ENCODE measurements around the gene HBA2. TPM values are rescaled to one million over a fixed set of nuclear protein-coding genes. Genes with fewer than 3 reads are reported as not detected.
"Not testable (repeated sequence)": the region's sequence is repeated elsewhere in the genome, so short reads cannot be mapped to it uniquely, and the experiment has no call there.

The HBA2 gene
- total RNA-seq, 1 experiment from 2014 or later: not detected

DNA sequence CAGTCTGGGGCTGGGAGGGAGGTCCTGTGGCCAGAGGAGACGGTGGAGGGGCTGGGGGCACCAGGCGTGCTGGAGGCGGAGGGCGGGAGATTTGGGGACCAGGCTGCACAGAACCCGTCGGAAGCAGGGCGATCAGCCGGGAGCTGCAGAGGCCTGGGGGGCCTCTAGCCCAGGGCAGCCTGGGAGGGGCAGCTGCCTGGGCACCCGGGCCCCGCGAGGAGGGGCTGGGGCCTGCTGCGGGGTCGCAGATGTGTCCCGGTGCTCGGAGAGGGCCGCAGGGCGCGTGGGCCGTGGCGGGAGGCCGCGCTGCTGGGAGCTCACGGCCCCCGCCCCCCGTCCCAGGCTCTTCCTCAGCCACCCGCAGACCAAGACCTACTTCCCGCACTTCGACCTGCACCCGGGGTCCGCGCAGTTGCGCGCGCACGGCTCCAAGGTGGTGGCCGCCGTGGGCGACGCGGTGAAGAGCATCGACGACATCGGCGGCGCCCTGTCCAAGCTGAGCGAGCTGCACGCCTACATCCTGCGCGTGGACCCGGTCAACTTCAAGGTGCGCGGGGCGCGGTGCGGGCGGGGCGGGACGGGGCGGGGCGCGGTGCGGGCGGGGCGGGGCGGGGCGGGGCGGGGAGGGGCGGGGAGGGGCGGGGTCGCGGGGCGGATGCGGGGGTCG is 19.0 kb upstream of the HBA2 start:
- not testable (repeated sequence) for H3K9me3 Mint-ChIP-seq; H3K14ac ChIP-seq (ENCODE audit: insufficient read depth, low read length); H3K4ac ChIP-seq (ENCODE audit: low read depth, low read length); H3K27me3 ChIP-seq (ENCODE audit: insufficient read depth, low read length); H2BK15ac ChIP-seq (ENCODE audit: low read depth, low read length); H4K8ac ChIP-seq (replicated peaks; ENCODE audit: insufficient read length, low read depth, low read length); H3K79me1 ChIP-seq (ENCODE audit: insufficient read depth, low read depth, low read length, poor library complexity, severe bottlenecking); H3K79me2 ChIP-seq (ENCODE audit: insufficient read depth, low read length); H4K5ac ChIP-seq (ENCODE audit: insufficient read length, low read depth, low read length); H2AK5ac ChIP-seq (ENCODE audit: insufficient read length, low read length); H3K56ac ChIP-seq (ENCODE audit: insufficient read length, low read depth, low read length); H2BK12ac ChIP-seq (ENCODE audit: insufficient read length, low read depth, low read length); H4K20me1 ChIP-seq (ENCODE audit: control insufficient read depth, insufficient read depth, insufficient read length); H2BK20ac ChIP-seq (ENCODE audit: low read depth, low read length, poor library complexity, severe bottlenecking); H3K9ac ChIP-seq (ENCODE audit: extremely low read depth, insufficient read length, low read length); H3K4me1 ChIP-seq (ENCODE audit: insufficient read depth, low read length); H2AFZ ChIP-seq (ENCODE audit: low read length); H2BK5ac ChIP-seq (ENCODE audit: insufficient read length, low read length); H3K9me3 ChIP-seq (ENCODE audit: control insufficient read depth, low read depth, low read length); H3T11ph ChIP-seq (ENCODE audit: low read length); H3K23ac ChIP-seq (ENCODE audit: insufficient read length, low read depth, low read length); H3K4me1 Mint-ChIP-seq; H3K23me2 ChIP-seq (ENCODE audit: insufficient read length, low read depth, low read length, poor library complexity, severe bottlenecking); H3K4me3 Mint-ChIP-seq; H3K4me2 ChIP-seq (ENCODE audit: insufficient read depth, insufficient read length, low read length); H3K36me3 Mint-ChIP-seq (ENCODE audit: insufficient read depth in 1 of 3, low read depth in 3 of 3); H4K91ac ChIP-seq (ENCODE audit: insufficient read length, low read depth, low read length); H3K27ac Mint-ChIP-seq; H3K27ac ChIP-seq (ENCODE audit: insufficient read length, low read depth, low read length); DNase-seq; H2BK120ac ChIP-seq (ENCODE audit: low read depth, low read length, poor library complexity, severe bottlenecking); H3K18ac ChIP-seq (ENCODE audit: insufficient read length, low read depth, low read length)
- WGBS (ENCODE audit: extremely low coverage, insufficient read length, low lambda C conversion rate): no CpG with 5 or more reads among the region's 74 CpGs
- H3K27me3 Mint-ChIP-seq (ENCODE audit: low read depth): peaks cover 84% of the 10 kb centered on the region
